SH-SY5Y (cell line): Measurements from ENCODE around the gene BRD4.

Experiments
- GATA2 ChIP-seq: IDR thresholded peaks from 2 replicates; pipeline ENCODE4 v1.6.1; 2011; ENCODE audit warnings: mild to moderate bottlenecking, low read depth, low read length
- GATA3 ChIP-seq: IDR thresholded peaks from 2 replicates; pipeline ENCODE4 v1.6.1; 2011; ENCODE audit warnings: low read depth, mild to moderate bottlenecking, low read length, moderate library complexity

GRCh38 chr19:15218501-15218900 lies 113.8 kb downstream of the BRD4 start:
- no peak for TF ChIP-seq GATA2
- no peak for TF ChIP-seq GATA3
